Effector memory CD8-positive, alpha-beta T cell (primary cell): Measurements from ENCODE around the gene PTCD2.

ENCODE experiments used
- ATAC-seq: fragments of 150-1000 bp; cut with Tn5 transposase; replicated peaks from 2 replicates; pipeline ENCODE4 v1.10.0; 2021; ENCODE audit warnings: mild to moderate bottlenecking, moderate library complexity
- DNase-seq, 3 experiments: peaks; one replicate each; pipeline ENCODE4 v3.0.0; 2021
- H3K27ac Mint-ChIP-seq, 2 donors: one replicate each; pipeline ENCODE4 v1.8.0; 2022; ENCODE audit warnings: mild to moderate bottlenecking in 2 of 2, mixed read lengths in 2 of 2, moderate library complexity in 2 of 2
- H3K27me3 Mint-ChIP-seq, 2 donors: one replicate each; pipeline ENCODE4 v1.8.0; 2022; ENCODE audit warnings: mixed read lengths in 2 of 2
- H3K36me3 Mint-ChIP-seq: one replicate; pipeline ENCODE4 v1.8.0; 2022; ENCODE audit warnings: mild to moderate bottlenecking, moderate library complexity, mixed read lengths; ENCODE audit not compliant: insufficient read depth
- H3K4me1 Mint-ChIP-seq, 2 donors: one replicate each; pipeline ENCODE4 v1.8.0; 2022; ENCODE audit warnings: low read depth in 2 of 2, mixed read lengths in 2 of 2
- H3K4me3 Mint-ChIP-seq, 2 donors: one replicate each; pipeline ENCODE4 v1.8.0; 2022; ENCODE audit warnings: mild to moderate bottlenecking in 2 of 2, mixed read lengths in 2 of 2, moderate library complexity in 2 of 2
- H3K9me3 Mint-ChIP-seq, 2 donors: one replicate each; pipeline ENCODE4 v1.8.0; 2022; ENCODE audit warnings: mixed read lengths in 2 of 2

PTCD2 gene

DNA sequence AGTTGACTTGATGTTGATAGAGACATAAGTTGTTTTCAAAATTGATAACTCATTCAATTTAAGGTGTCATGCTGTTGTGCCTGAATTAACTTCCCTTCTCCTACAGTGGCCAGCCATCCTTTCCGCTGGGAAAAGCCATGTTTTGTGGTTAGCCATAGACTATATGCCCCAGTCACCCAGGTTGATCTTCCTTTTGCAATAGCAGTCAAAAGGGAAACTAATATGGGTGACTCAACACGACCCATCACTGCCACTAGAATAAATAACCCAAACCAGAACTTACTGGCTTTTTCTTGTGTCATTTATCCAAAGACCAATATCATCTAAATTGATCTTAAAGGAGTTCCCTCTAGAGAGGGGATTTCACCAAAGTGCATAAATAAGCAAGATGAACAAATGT, 87.4 kb downstream of the PTCD2 start:
- H3K4me1 Mint-ChIP-seq, result no peaks in the 10 kb centered on the region
- ATAC-seq, result no peak
- H3K27me3 Mint-ChIP-seq, result peaks cover 22 to 34% of the 10 kb centered on the region in 2 donors
- H3K36me3 Mint-ChIP-seq, result no peaks in the 10 kb centered on the region
- H3K27ac Mint-ChIP-seq, result no peak overlapping the region
- DNase-seq, result no peak
- H3K4me3 Mint-ChIP-seq, result no peak overlapping the region
- no peaks in the 10 kb centered on the region for H3K9me3 Mint-ChIP-seq

DNA sequence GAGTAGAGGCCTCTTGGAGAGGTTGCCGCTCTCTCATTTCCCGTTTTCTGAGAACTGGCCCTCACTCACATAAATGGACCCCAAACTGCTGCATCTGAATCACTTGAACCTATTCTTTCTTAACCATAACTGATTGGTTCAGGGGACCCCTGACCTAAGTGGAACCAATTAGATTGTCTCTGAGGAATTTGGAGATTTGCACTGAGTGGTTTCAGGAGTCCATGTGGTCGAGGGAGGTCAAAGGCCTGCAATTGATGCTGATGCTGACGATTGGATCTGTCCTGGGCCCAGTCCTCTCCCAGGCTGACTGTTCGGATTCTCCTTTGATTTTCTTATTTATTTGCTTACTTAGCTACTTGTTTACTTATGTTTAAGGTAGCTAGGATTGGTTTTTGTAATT, 88.0 kb downstream of the PTCD2 start:
- ATAC-seq (no peak), DNase-seq (no peak)
- Mint-ChIP-seq H3K4me1 (no peaks in the 10 kb centered on the region), H3K4me3 (no peak overlapping the region), H3K36me3 (no peaks in the 10 kb centered on the region), H3K9me3 (no peaks in the 10 kb centered on the region), H3K27ac (no peak overlapping the region), H3K27me3 (peaks cover 22 to 34% of the 10 kb centered on the region in 2 donors)

DNA sequence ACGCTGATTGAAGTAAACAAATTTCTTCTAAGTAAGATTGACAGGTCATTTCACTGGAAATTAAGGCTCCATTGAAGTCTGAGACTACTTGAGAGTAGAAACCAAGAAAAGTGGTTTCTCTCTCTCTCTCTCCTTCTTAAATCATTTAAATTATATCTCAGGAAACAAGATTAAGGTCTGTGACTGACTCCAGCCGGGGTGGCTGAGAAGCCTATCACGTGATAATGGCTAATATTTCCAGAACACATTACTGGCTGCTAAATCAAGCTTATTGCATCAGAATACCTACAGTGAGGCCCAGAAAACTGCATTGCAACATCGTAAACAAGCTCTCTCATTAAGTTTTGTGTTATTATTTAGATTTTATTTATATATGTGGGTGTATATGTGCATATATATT, 88.4 kb downstream of the PTCD2 start:
- no peak overlapping the region for H3K27ac Mint-ChIP-seq
- H3K4me1 Mint-ChIP-seq, result no peaks in the 10 kb centered on the region
- H3K4me3 Mint-ChIP-seq, result no peak overlapping the region

GRCh38 chr5:72410688-72411295, 90.6 kb downstream of the PTCD2 start:
- H3K9me3 Mint-ChIP-seq, result no peaks in the 10 kb centered on the region
- no peak overlapping the region for H3K4me3 Mint-ChIP-seq
- H3K36me3 Mint-ChIP-seq, result no peaks in the 10 kb centered on the region
- H3K27ac Mint-ChIP-seq, result no peak overlapping the region
- no peak for ATAC-seq
- H3K27me3 Mint-ChIP-seq, result peaks cover 12 to 22% of the 10 kb centered on the region in 2 donors
- no peak for DNase-seq
- no peaks in the 10 kb centered on the region for H3K4me1 Mint-ChIP-seq

More for the DNA sequence above, 88.4 kb downstream of the PTCD2 start:
- Mint-ChIP-seq H3K27me3 (peaks cover 22 to 34% of the 10 kb centered on the region in 2 donors), H3K9me3 (no peaks in the 10 kb centered on the region), H3K36me3 (no peaks in the 10 kb centered on the region)
- ATAC-seq (no peak), DNase-seq (no peak)

DNA sequence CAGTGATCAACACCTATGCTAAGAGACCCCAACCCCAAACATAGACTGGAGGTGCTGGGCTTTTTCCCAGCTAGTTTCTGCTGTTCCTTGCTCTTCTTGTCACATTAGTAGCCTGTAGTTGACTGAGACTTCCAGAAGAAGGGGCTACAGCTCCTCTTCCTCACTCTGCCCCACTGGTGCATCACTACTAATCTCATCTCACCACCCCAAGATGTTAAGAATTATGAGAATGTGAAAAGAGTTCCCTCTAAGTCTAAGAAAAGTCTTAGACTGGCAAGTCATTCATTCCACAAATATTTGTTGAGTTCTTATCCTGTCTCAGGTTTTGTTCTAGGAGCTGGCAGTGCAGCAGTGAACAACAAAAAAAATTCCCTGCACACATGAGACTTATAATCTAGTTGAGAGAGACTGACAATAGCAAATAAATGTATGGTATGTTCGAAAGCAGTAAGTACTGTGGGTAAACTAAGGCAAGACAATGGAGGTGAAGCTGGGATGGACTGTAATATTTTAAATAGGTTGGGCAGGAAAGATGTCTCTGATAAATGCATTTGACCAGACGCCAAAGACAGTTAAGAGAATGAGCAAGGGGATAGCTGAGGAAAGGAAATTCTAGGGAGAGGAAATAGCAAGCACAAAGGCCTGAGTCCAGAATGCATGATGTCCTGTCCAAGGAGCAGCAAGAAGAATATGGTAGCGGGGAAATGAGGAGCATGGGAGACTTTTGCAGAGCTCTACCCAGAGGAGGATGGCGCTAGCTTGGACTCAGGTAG, 92.3 kb downstream of the PTCD2 start:
- Mint-ChIP-seq H3K27ac (no peak overlapping the region), H3K36me3 (no peaks in the 10 kb centered on the region)
- no peak for DNase-seq

GRCh38 chr5:72415616-72416325, 95.6 kb downstream of the PTCD2 start:
- Mint-ChIP-seq H3K36me3 (no peaks in the 10 kb centered on the region), H3K27me3 (peaks cover 0 to 5% of the 10 kb centered on the region in 2 donors), H3K4me1 (no peaks in the 10 kb centered on the region), H3K27ac (no peak overlapping the region), H3K9me3 (no peaks in the 10 kb centered on the region), H3K4me3 (no peak overlapping the region)
- no peak for ATAC-seq
- no peak for DNase-seq

More for the DNA sequence above, 92.3 kb downstream of the PTCD2 start:
- H3K4me3 Mint-ChIP-seq, result no peak overlapping the region
- peaks cover 0 to 11% of the 10 kb centered on the region in 2 donors for H3K27me3 Mint-ChIP-seq
- H3K4me1 Mint-ChIP-seq, result no peaks in the 10 kb centered on the region
- ATAC-seq, result no peak
- H3K9me3 Mint-ChIP-seq, result no peaks in the 10 kb centered on the region

DNA sequence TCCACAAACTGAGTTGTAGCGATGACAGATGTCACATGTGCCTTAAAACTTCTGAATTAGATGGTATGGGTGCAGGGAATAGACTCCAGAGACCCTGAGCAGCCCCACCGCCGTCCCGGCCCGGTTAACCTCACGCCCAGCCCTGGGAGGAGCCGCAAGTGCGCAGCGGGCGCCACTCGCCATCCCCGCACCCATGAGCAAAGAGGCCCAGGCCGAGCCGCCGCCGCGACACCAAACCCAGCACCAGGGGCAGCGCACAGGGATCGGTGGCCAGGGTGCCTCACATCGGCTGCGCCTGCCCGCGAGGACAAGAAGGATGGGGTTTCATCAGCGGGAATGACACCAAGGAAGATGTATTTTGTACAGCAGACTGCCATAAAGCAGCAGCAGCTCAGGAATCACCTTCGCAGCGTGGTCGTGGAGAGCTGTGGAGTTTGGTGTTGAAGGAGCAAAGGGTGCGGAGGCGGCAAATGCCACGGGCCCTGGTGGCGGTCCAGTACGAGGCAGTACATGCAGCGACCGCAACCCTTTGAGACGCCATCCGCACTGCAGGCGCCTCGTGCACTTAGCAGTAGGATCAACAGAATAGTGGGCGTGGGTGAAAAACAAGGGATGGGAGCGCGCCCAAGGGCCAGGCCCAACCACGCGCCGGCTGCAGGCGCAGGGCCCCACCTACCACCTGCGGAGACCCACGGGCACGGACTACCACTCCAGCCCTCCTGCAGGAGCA, 97.3 kb downstream of the PTCD2 start:
- Mint-ChIP-seq H3K27me3 (peaks cover 0 to 9% of the 10 kb centered on the region in 2 donors), H3K36me3 (no peaks in the 10 kb centered on the region), H3K9me3 (no peaks in the 10 kb centered on the region), H3K4me3 (no peak overlapping the region), H3K4me1 (no peaks in the 10 kb centered on the region), H3K27ac (no peak overlapping the region)
- ATAC-seq (no peak), DNase-seq (no peak)
